ENCODE measurements around the gene PSMB7. TPM values are rescaled to one million over a fixed set of nuclear protein-coding genes. Genes with fewer than 3 reads are reported as not detected.

Gene PSMB7
- total and polyA plus RNA-seq, 2 of the 13 experiments (the other 11 are each of a cell fraction or from before 2014, with no cell fraction given) = 259 to 291 TPM

DNA sequence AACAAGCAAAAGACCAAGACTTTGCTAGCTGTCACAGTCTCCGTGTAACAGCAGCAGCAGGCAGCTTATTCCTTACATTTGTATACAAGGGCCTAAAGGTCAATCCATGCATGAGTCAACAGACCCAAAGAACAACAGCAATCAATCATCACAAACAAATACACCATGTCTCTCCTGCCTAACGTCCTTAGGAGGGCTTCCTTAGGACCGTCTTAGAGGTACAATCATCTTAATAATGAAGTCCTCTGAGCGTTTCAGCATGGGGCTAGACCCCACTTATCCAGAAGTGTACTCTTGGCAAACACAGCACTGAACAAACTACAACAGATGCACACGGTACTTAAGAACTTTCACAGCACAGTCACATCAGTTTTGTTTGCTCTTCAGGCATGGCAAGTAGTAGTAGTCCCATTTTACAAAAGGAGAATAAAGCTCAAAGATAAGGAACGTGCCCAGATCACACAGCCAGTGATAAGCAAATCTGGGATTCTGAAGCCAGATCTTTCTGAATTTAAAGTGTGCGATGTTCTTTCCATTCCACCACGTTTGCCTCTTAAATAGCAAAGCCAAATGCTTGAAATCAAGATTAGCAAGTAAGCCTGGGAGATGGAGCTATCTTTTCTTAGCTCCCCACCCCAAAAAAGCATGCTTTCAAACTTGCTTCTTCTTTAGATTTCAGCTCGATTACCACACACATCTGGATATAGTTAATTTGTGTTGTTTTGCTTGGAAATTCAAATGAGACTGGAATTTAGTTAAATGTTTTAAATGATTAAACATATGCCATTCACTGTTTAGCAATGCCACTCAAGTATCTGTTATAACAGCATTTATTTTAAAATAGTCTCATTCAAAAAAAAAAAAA, 24.2 kb downstream of the PSMB7 start (continued):
- TF ChIP-seq ZNF335 (CRISPR knock-in tag; IDR thresholded peaks at IDR 0.05) (no peak), ZNF232 (CRISPR knock-in tag; IDR thresholded peaks at IDR 0.05; ENCODE audit: borderline replicate concordance) (no peak), ZNF12 (CRISPR knock-in tag; IDR thresholded peaks at IDR 0.05) (peak; percentile 46), MXD4 (CRISPR knock-in tag; IDR thresholded peaks at IDR 0.05) (no peak), ZSCAN25 (CRISPR knock-in tag; IDR thresholded peaks at IDR 0.05) (no peak), ZNF160 (CRISPR knock-in tag; IDR thresholded peaks at IDR 0.05) (no peak), KLF16 (CRISPR knock-in tag; IDR thresholded peaks at IDR 0.05) (no peak), FOXM1 (CRISPR knock-in tag; IDR thresholded peaks at IDR 0.05) (no peak), FOXK2 (IDR thresholded peaks at IDR 0.05) (peak; percentile 65; the same call in 1 of the 2 replicates), KAT2B (IDR thresholded peaks at IDR 0.05; ENCODE audit: borderline replicate concordance, low read depth, low read length) (no peak), POLR2AphosphoS2 (IDR thresholded peaks at IDR 0.05; ENCODE audit: low read depth, low read length) (no peak), ZSCAN21 (CRISPR knock-in tag; IDR thresholded peaks at IDR 0.05; ENCODE audit: borderline replicate concordance) (peak; percentile 40; the same call in 1 of the 2 replicates), HOXA9 (CRISPR knock-in tag; IDR thresholded peaks at IDR 0.05; ENCODE audit: borderline replicate concordance) (no peak), HOXA3 (CRISPR knock-in tag; IDR thresholded peaks at IDR 0.05) (peak; percentile 54; the same call in 1 of the 2 replicates), TOE1 (CRISPR knock-in tag; IDR thresholded peaks at IDR 0.05) (no peak), DR1 (CRISPR knock-in tag; IDR thresholded peaks at IDR 0.05) (no peak), ZNF331 (CRISPR knock-in tag; IDR thresholded peaks at IDR 0.05) (peak; percentile 63; the same call in 1 of the 2 replicates), ZNF337 (CRISPR knock-in tag; IDR thresholded peaks at IDR 0.05; ENCODE audit: borderline replicate concordance, low read depth) (no peak), FOXK1 (CRISPR knock-in tag; IDR thresholded peaks at IDR 0.05; ENCODE audit: borderline replicate concordance, low read depth) (peak; percentile 74; the same call in 1 of the 2 replicates), PAWR (CRISPR knock-in tag; IDR thresholded peaks at IDR 0.05; ENCODE audit: borderline replicate concordance) (no peak), HDAC2 (CRISPR knock-in tag; IDR thresholded peaks at IDR 0.05) (peak; percentile 73), ZNF205 (CRISPR knock-in tag; IDR thresholded peaks at IDR 0.05) (0 out of 2 replicates have a peak, but pooled peaks have one; percentile 57), U2AF1 (optimal IDR thresholded peaks at IDR 0.05; ENCODE audit: low read depth, low read length) (no peak), FIP1L1 (IDR thresholded peaks at IDR 0.05; ENCODE audit: borderline replicate concordance, insufficient read depth, low read depth, low read length) (no peak)
- TF ChIP-seq, protein P1, sequence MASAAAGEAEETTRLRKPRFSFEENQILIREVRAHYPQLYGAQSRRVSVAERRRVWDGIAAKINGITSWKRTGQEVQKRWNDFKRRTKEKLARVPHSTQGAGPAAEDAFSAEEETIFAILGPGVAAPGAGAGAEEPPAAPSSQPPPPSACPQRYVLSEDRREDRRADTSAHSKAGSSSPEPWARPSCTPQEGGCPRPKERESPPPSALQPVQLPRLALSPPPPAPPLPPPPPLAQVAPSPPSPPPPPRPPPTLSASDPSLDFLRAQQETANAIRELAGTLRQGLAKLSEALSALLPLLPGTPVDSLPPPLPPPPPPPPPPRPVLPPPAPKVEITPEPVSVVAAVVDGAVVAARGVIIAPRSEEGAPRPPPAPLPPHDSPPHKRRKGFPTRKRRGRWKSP (CRISPR knock-in tag; IDR thresholded peaks at IDR 0.05) = no peak
- TF ChIP-seq, protein P2, sequence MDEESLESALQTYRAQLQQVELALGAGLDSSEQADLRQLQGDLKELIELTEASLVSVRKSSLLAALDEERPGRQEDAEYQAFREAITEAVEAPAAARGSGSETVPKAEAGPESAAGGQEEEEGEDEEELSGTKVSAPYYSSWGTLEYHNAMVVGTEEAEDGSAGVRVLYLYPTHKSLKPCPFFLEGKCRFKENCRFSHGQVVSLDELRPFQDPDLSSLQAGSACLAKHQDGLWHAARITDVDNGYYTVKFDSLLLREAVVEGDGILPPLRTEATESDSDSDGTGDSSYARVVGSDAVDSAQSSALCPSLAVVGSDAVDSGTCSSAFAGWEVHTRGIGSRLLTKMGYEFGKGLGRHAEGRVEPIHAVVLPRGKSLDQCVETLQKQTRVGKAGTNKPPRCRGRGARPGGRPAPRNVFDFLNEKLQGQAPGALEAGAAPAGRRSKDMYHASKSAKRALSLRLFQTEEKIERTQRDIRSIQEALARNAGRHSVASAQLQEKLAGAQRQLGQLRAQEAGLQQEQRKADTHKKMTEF (CRISPR knock-in tag; IDR thresholded peaks at IDR 0.05) = 0 out of 2 replicates have a peak, but pooled peaks have one; percentile 10
